Fibroblast of the aortic adventitia (primary cell): Measurements from ENCODE around the gene DCANP1. TPM values are rescaled to one million over a fixed set of nuclear protein-coding genes. Genes with fewer than 3 reads are reported as not detected.

Experiments
- DNase-seq: peaks from one replicate; pipeline ENCODE4 v3.0.0-alpha.2; 2010; ENCODE audit warnings: low read depth
- H3K4me3 ChIP-seq: 2 replicates; pipeline ENCODE4 v1.5.1; 2011; ENCODE audit warnings: low read depth, mild to moderate bottlenecking, control low read depth, low read length, moderate library complexity
- total RNA-seq: library from RNA; depleted of rRNA; stranded (reverse); fragments of >200 nt; gene quantifications from 2 replicates; pipeline ENCODE4 v1.2.3, GENCODE V29; 2012; ENCODE audit warnings: low replicate concordance
- TF ChIP-seq, protein P1 (sequence below): IDR thresholded peaks from 2 replicates; pipeline ENCODE4 v1.5.1; 2011; ENCODE audit warnings: mild to moderate bottlenecking, low read length, control low read depth, inconsistent platforms; ENCODE audit not compliant: insufficient read depth

Gene DCANP1
- total RNA-seq, 1 donor: not detected

DNA sequence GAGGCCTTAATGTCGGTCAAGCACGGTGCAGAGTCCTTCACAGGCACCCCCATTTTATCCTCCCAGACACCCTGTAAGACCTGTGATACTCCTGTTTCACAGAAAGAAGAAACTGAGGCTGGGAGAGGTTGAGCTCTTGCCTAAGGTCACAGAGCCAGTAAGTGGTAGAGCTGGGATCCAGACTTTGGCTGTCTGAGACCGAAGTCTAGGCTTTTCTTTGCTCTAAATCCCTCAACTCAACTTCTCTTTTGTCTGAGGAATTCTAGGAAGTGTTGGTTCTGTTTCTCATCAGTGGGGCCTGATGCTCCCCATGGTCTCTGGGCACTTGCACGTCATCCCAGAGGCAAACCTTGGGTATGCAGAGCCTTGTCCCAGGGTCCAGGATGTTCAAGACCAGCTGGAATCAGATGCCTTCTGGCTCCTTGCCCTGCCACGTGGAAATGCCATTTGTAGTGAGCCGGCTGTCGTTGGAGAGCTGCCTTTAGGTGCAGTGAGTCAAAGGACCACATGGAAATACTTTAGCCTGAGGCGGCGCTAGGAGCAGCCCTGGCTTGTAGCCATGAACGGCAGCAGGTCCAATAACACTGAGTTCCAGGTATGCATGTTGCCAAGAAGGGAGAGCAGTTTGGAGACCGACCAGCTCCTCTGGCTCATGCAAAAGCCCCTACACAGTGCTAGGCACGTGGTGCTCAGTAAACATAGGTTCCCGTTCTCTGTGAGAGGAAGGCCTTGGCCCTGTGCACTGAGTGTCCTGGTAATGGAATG, 9.2 kb downstream of the DCANP1 start:
- DNase-seq: peak; percentile 95
- TF ChIP-seq, protein P1, sequence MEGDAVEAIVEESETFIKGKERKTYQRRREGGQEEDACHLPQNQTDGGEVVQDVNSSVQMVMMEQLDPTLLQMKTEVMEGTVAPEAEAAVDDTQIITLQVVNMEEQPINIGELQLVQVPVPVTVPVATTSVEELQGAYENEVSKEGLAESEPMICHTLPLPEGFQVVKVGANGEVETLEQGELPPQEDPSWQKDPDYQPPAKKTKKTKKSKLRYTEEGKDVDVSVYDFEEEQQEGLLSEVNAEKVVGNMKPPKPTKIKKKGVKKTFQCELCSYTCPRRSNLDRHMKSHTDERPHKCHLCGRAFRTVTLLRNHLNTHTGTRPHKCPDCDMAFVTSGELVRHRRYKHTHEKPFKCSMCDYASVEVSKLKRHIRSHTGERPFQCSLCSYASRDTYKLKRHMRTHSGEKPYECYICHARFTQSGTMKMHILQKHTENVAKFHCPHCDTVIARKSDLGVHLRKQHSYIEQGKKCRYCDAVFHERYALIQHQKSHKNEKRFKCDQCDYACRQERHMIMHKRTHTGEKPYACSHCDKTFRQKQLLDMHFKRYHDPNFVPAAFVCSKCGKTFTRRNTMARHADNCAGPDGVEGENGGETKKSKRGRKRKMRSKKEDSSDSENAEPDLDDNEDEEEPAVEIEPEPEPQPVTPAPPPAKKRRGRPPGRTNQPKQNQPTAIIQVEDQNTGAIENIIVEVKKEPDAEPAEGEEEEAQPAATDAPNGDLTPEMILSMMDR: peak; percentile 31

GRCh38 chr5:135437422-135437795, 9.7 kb downstream of the DCANP1 start:
- H3K4me3 ChIP-seq: no peak overlapping the region
- DNase-seq: no peak
- TF ChIP-seq, protein P1: no peak

More for the DNA sequence above, 9.2 kb downstream of the DCANP1 start:
- H3K4me3 ChIP-seq: no peak overlapping the region

DNA sequence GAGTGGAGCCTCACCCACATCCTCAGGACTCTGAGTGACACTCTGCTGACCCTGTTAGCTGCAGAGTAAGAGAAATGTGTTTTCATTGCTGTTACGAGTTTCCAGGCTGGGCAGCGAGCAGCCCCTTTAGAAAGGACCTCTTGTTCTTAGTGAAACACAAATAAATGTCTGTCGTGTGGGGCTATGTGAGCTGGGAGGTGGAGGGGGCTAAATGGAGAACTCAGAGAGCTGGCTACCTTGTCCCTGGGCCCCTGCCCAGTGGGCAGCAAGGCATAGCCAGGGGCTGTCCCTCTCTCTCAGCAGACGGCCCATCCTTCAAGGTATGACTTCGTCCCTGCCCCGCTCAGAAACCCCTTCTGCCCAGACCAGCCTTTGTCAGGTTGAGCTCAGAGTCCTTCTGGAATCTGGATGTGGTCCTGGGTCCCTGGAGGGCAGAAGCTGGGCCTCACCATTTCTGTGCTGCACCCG, 10.2 kb downstream of the DCANP1 start:
- TF ChIP-seq, protein P1: no peak
- no peak overlapping the region for H3K4me3 ChIP-seq
- no peak for DNase-seq

GRCh38 chr5:135435467-135436330, 11.4 kb downstream of the DCANP1 start:
- TF ChIP-seq, protein P1: no peak
- DNase-seq: no peak
- no peak overlapping the region for H3K4me3 ChIP-seq

DNA sequence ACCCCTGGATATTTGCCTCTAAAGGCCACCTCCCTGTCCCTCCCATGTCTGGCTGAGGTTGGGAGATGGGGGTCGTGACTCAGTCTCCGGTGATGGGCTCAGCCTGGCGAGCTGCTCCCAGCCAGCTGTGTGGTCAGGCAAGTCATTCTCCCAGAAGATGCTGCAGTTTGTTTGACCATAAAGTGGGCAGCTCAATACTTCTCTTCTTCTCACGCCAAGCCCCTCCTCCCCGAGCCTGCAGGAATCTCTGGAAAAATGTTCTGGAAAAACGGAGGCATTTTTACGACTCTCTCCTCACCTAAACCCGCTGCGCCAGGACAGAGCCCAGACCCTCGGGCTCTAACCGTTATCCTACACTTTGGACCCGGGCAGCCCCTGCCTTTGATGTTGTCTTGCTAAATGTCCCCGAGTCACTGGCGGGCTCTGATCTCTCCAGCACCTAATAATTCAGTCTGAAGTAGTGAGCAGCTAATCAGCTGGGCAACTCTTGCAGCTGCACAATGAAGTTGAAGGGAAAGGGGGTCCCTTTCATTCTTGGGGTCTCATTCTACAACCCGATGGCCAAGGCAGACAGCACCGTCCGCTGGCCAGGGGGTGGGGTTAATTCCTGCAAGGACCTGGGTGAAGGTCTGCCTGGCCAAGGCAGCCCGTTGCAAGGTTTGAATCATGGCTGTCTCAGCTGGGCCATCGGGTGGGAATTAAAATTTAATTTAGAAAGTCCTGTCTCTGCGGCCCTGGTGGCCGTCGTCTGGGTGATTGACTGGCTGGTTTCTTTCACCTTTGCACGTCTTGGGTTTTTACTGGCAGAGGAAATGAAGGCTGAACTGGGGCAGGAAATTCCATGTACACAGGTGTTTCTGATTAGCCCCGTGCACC, 12.3 kb downstream of the DCANP1 start:
- TF ChIP-seq, protein P1: no peak
- H3K4me3 ChIP-seq: no peak overlapping the region

More for the DNA sequence above, 12.3 kb downstream of the DCANP1 start:
- DNase-seq: no peak
